Measurements from ENCODE around the gene KIRREL3.
A peak's percentile ranks its signal among the peaks of the same experiment; 100 is the strongest.

KIRREL3 gene

GRCh38 chr11:126431401-126432064 lies 569.0 kb downstream of the KIRREL3 start:
- DNase-seq = no peak

- no peak for DNase-seq
Measured at GRCh38 chr11:126430581-126431335, 569.8 kb downstream of the KIRREL3 start.

GRCh38 chr11:126426820-126427749 lies 573.5 kb downstream of the KIRREL3 start:
- DNase-seq = no peak

- DNase-seq = no peak
Measured at GRCh38 chr11:126426106-126426505, 574.5 kb downstream of the KIRREL3 start.

- DNase-seq = no peak
Measured at GRCh38 chr11:126424471-126425039, 576.0 kb downstream of the KIRREL3 start.

GRCh38 chr11:126423743-126424142 lies 576.8 kb downstream of the KIRREL3 start:
- DNase-seq = no peak

GRCh38 chr11:126423154-126423553 lies 577.4 kb downstream of the KIRREL3 start:
- no peak for DNase-seq

- no peak for DNase-seq
Measured at GRCh38 chr11:126422446-126422845, 578.1 kb downstream of the KIRREL3 start.

- no peak for DNase-seq
Measured at GRCh38 chr11:126421271-126421671, 579.3 kb downstream of the KIRREL3 start.

GRCh38 chr11:126420698-126421256 lies 579.8 kb downstream of the KIRREL3 start:
- DNase-seq = no peak

- no peak for DNase-seq
Measured at GRCh38 chr11:126419801-126420697, 580.5 kb downstream of the KIRREL3 start.

- DNase-seq = no peak
Measured at GRCh38 chr11:126418887-126419286, 581.7 kb downstream of the KIRREL3 start.

- no peak for DNase-seq
Measured at GRCh38 chr11:126417091-126417862, 583.3 kb downstream of the KIRREL3 start.

- DNase-seq = peak; percentile 24
Measured at GRCh38 chr11:126416542-126417090, 584.0 kb downstream of the KIRREL3 start.

- DNase-seq = no peak
Measured at GRCh38 chr11:126415669-126416420, 584.7 kb downstream of the KIRREL3 start.

GRCh38 chr11:126415128-126415527 lies 585.4 kb downstream of the KIRREL3 start:
- DNase-seq = no peak

- DNase-seq = no peak
Measured at GRCh38 chr11:126414615-126415014, 586.0 kb downstream of the KIRREL3 start.

GRCh38 chr11:126413843-126414405 lies 586.6 kb downstream of the KIRREL3 start:
- DNase-seq = no peak

GRCh38 chr11:126413426-126413825 lies 587.1 kb downstream of the KIRREL3 start:
- no peak for DNase-seq

All from effector CD4-positive, alpha-beta T cell (primary cell).